ENCODE measurements around the gene STK32B.

GRCh38 chr4:5054532-5054931 lies 3.3 kb downstream of the STK32B start:
- TF ChIP-seq POLR2AphosphoS5 (IDR thresholded peaks at IDR 0.05), result no peak
- no peak for TF ChIP-seq POLR2A (IDR thresholded peaks at IDR 0.05)
- TF ChIP-seq, protein P1, sequence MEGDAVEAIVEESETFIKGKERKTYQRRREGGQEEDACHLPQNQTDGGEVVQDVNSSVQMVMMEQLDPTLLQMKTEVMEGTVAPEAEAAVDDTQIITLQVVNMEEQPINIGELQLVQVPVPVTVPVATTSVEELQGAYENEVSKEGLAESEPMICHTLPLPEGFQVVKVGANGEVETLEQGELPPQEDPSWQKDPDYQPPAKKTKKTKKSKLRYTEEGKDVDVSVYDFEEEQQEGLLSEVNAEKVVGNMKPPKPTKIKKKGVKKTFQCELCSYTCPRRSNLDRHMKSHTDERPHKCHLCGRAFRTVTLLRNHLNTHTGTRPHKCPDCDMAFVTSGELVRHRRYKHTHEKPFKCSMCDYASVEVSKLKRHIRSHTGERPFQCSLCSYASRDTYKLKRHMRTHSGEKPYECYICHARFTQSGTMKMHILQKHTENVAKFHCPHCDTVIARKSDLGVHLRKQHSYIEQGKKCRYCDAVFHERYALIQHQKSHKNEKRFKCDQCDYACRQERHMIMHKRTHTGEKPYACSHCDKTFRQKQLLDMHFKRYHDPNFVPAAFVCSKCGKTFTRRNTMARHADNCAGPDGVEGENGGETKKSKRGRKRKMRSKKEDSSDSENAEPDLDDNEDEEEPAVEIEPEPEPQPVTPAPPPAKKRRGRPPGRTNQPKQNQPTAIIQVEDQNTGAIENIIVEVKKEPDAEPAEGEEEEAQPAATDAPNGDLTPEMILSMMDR (IDR thresholded peaks at IDR 0.05 in 8 of 11, conservative IDR thresholded peaks at IDR 0.05 in 3 of 11), result no peak

All from spleen (tissue), 7 donors.